HG02885 (cell line): ENCODE measurements around the gene ABLIM2.

ENCODE experiments used
- ATAC-seq: cut with Tn5 transposase; IDR thresholded peaks from one replicate; pipeline ENCODE4 v1.9.1; 2021; ENCODE audit warnings: mild to moderate bottlenecking; ENCODE audit not compliant: unreplicated experiment, poor library complexity

ABLIM2 gene

GRCh38 chr4:8194306-8195242 lies 36.0 kb upstream of the ABLIM2 start:
- no peak for ATAC-seq

GRCh38 chr4:8192748-8193738 lies 34.4 kb upstream of the ABLIM2 start:
- peak; percentile 83 for ATAC-seq

- peak; percentile 47 for ATAC-seq
Observed at GRCh38 chr4:8191136-8191747, 32.6 kb upstream of the ABLIM2 start.

GRCh38 chr4:8189551-8190466 lies 31.2 kb upstream of the ABLIM2 start:
- ATAC-seq, result no peak

- no peak for ATAC-seq
Observed at GRCh38 chr4:8188743-8189550, 30.3 kb upstream of the ABLIM2 start.

- no peak for ATAC-seq
Observed at GRCh38 chr4:8188085-8188484, 29.5 kb upstream of the ABLIM2 start.

GRCh38 chr4:8185930-8186329 lies 27.3 kb upstream of the ABLIM2 start:
- no peak for ATAC-seq

- ATAC-seq, result no peak
Observed at GRCh38 chr4:8185295-8185694, 26.7 kb upstream of the ABLIM2 start.

GRCh38 chr4:8184061-8184460 lies 25.4 kb upstream of the ABLIM2 start:
- no peak for ATAC-seq

- no peak for ATAC-seq
Observed at GRCh38 chr4:8182858-8183725, 24.5 kb upstream of the ABLIM2 start.

- no peak for ATAC-seq
Observed at GRCh38 chr4:8182294-8182693, 23.7 kb upstream of the ABLIM2 start.

- ATAC-seq, result no peak
Observed at GRCh38 chr4:8181844-8182243, 23.2 kb upstream of the ABLIM2 start.

GRCh38 chr4:8181119-8181518 lies 22.5 kb upstream of the ABLIM2 start:
- no peak for ATAC-seq

- no peak for ATAC-seq
Observed at GRCh38 chr4:8180310-8181093, 21.9 kb upstream of the ABLIM2 start.

- ATAC-seq, result no peak
Observed at GRCh38 chr4:8179771-8180170, 21.2 kb upstream of the ABLIM2 start.

- ATAC-seq, result no peak
Observed at GRCh38 chr4:8179074-8179473, 20.5 kb upstream of the ABLIM2 start.

- ATAC-seq, result no peak
Observed at GRCh38 chr4:8177956-8178355, 19.3 kb upstream of the ABLIM2 start.
